Spleen (tissue), 11 donors: ENCODE measurements around the gene MAN1C1. TPM values are rescaled to one million over a fixed set of nuclear protein-coding genes. Genes with fewer than 3 reads are reported as not detected.

ENCODE experiments used
- DNase-seq: peaks from one replicate; pipeline ENCODE4 v3.0.0-alpha.2; 2020
- H3K27ac ChIP-seq, 8 donors: fragments of 200-600 bp; sonication (generic) in 7 of 8; 1 replicate in 4 of 8; 2 replicates in 4 of 8; pipeline versions ENCODE4 v1.5.0 to v1.8.0; 2016 to 2021; ENCODE audit warnings: inconsistent platforms in 4 of 8, mild to moderate bottlenecking in 4 of 8, moderate library complexity in 1 of 8
- H3K27me3 ChIP-seq, 7 donors: fragments of 200-600 bp; sonication (generic) in 6 of 7; replicated peaks in 1 of 7; 1 replicate in 4 of 7; 2 replicates in 3 of 7; pipeline versions ENCODE4 v1.5.0 to v1.8.0; 2016 to 2021; ENCODE audit warnings: inconsistent platforms in 3 of 7, mild to moderate bottlenecking in 1 of 7
- H3K36me3 ChIP-seq, 6 donors: fragments of 200-600 bp; sonication (generic) in 5 of 6; 1 replicate in 4 of 6; 2 replicates in 2 of 6; pipeline versions ENCODE4 v1.5.0 to v1.8.0; 2016 to 2021; ENCODE audit warnings: inconsistent platforms in 2 of 6
- H3K4me1 ChIP-seq, 6 donors: fragments of 200-600 bp; sonication (generic) in 5 of 6; 1 replicate in 3 of 6; 2 replicates in 3 of 6; pipeline versions ENCODE4 v1.5.0 to v1.8.0; 2016 to 2021; ENCODE audit warnings: inconsistent platforms in 3 of 6
- H3K4me3 ChIP-seq, 8 donors: fragments of 200-600 bp; sonication (generic) in 7 of 8; 1 replicate in 4 of 8; 2 replicates in 4 of 8; pipeline versions ENCODE4 v1.5.0 to v1.8.0; 2016 to 2021; ENCODE audit warnings: inconsistent platforms in 4 of 8, mild to moderate bottlenecking in 4 of 8, moderate library complexity in 2 of 8
- H3K9me3 ChIP-seq, 8 donors: fragments of 200-600 bp; sonication (generic) in 7 of 8; 1 replicate in 4 of 8; 2 replicates in 4 of 8; pipeline versions ENCODE4 v1.5.0 to v1.8.0; 2016 to 2021; ENCODE audit warnings: inconsistent platforms in 4 of 8
- POLR2A ChIP-seq, 3 donors: fragments of 450-650 bp; IDR thresholded peaks; one replicate each; pipeline ENCODE4 v1.5.1; 2017; ENCODE audit warnings: antibody characterized with exemption in 3 of 3, mild to moderate bottlenecking in 1 of 3
- POLR2AphosphoS5 ChIP-seq, 3 donors: sonication (generic); formaldehyde crosslinking; IDR thresholded peaks; one replicate each; pipeline ENCODE4 v1.5.1; 2017; ENCODE audit warnings: antibody characterized with exemption in 3 of 3
- WGBS, 5 donors: extraction: QIAGEN DNeasy Blood & Tissue Kit in 3 of 5; methylation state at CpG; one replicate each; pipeline versions ENCODE4 v1.1.5 to v1.1.7; 2013 to 2018; 5-methylcytosine and 5-hydroxymethylcytosine counted together
- intact Hi-C: fragments of 100-400 bp; cut with DNase I; formaldehyde crosslinking; loops from one replicate; pipeline ENCODE4 v1.15.0; 2023; ENCODE audit warnings: low total_unique reads
- polyA plus RNA-seq, 3 donors: library from polyadenylated mRNA; stranded (reverse); fragments of 200-250 nt; gene quantifications; one replicate each; pipeline ENCODE4 v1.2.1, GENCODE V29; 2013
- total RNA-seq, 7 donors: library from RNA; depleted of rRNA in 3 of 7; stranded (reverse); fragments of >200 nt in 3 of 7; fragmentation: NEBNext Ultra II Directional in 4 of 7; extraction: Animal tissue kit (Norgen Biotek cat#: 25700) in 4 of 7; gene quantifications; one replicate each; pipeline versions ENCODE4 v1.1.0 to v1.2.1, GENCODE V29; 2016 to 2021
- TF ChIP-seq, protein P1 (sequence below), 11 experiments: fragments of 200-600 bp in 7 of 11; fragments of 450-650 bp in 4 of 11; sonication (generic) in 4 of 11; IDR thresholded peaks in 8 of 11; conservative IDR thresholded peaks in 3 of 11; 1 replicate in 7 of 11; 2 replicates in 4 of 11; pipeline versions ENCODE4 v1.4.0 to v1.8.0; 2016 to 2021; ENCODE audit warnings: antibody characterized with exemption in 11 of 11, inconsistent platforms in 4 of 11, mild to moderate bottlenecking in 1 of 11
- donor health status: healthy with polysubstance abuse.
- donor health status: DM: no; HTN: no; CAD: no; lungs with moderate emphysema.
- donor health status: DM: no; HTN: no; CAD: no.
- donor health status: Bipolar disorder and iron deficiency.
- donor health status: healthy.
- donor health status: DM: no; HTN: no; CAD: no.
- donor health status: DM: yes; HTN: yes; CAD: no.

The MAN1C1 gene
- total and polyA plus RNA-seq, 10 donors: 4.6 to 54.3 (median 41.1) TPM

DNA sequence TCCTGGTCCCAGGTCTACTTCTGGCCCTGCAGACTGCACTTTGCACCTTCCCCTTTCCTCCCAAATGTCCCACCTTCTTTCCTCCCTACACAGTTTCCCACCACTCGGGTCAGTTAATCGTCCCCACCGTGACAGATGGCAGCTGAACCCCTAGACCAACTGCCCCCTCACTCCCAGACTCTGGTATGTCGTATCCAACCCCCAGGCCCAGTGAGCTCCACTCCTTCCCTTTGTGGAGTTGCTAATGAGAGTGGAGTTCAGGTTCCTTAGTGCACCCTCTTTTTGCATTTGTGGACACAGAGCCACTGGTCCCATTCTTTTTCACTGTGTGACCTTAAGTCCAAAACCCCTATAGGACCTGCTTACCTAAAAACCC is 1.8 kb downstream of the MAN1C1 start:
- Histone ChIP-seq H3K4me1 (peaks cover 25 to 86% (median 64%) of the 10 kb centered on the region in 6 donors), H3K36me3 (no peaks in the 10 kb centered on the region), H3K27me3 (peaks cover 0 to 14% (median 0%) of the 10 kb centered on the region in 7 donors), H3K9me3 (no peaks in the 10 kb centered on the region), H3K4me3 (peak overlapping the region; percentile 58 to 98 (median 91)), H3K27ac (peak overlapping the region in 7 of 8 donors; percentile 69 to 91 (median 77))
- TF ChIP-seq, protein P1, sequence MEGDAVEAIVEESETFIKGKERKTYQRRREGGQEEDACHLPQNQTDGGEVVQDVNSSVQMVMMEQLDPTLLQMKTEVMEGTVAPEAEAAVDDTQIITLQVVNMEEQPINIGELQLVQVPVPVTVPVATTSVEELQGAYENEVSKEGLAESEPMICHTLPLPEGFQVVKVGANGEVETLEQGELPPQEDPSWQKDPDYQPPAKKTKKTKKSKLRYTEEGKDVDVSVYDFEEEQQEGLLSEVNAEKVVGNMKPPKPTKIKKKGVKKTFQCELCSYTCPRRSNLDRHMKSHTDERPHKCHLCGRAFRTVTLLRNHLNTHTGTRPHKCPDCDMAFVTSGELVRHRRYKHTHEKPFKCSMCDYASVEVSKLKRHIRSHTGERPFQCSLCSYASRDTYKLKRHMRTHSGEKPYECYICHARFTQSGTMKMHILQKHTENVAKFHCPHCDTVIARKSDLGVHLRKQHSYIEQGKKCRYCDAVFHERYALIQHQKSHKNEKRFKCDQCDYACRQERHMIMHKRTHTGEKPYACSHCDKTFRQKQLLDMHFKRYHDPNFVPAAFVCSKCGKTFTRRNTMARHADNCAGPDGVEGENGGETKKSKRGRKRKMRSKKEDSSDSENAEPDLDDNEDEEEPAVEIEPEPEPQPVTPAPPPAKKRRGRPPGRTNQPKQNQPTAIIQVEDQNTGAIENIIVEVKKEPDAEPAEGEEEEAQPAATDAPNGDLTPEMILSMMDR (IDR thresholded peaks at IDR 0.05 in 8 of 11, conservative IDR thresholded peaks at IDR 0.05 in 3 of 11): no peak
- TF ChIP-seq POLR2A (IDR thresholded peaks at IDR 0.05) (no peak), POLR2AphosphoS5 (IDR thresholded peaks at IDR 0.05) (no peak)
- intact Hi-C loops: no loop called here
- 49 to 69% (median 64%) methylated on average over 4 of the region's 4 CpGs for WGBS, 5 donors
- DNase-seq: no peak

DNA sequence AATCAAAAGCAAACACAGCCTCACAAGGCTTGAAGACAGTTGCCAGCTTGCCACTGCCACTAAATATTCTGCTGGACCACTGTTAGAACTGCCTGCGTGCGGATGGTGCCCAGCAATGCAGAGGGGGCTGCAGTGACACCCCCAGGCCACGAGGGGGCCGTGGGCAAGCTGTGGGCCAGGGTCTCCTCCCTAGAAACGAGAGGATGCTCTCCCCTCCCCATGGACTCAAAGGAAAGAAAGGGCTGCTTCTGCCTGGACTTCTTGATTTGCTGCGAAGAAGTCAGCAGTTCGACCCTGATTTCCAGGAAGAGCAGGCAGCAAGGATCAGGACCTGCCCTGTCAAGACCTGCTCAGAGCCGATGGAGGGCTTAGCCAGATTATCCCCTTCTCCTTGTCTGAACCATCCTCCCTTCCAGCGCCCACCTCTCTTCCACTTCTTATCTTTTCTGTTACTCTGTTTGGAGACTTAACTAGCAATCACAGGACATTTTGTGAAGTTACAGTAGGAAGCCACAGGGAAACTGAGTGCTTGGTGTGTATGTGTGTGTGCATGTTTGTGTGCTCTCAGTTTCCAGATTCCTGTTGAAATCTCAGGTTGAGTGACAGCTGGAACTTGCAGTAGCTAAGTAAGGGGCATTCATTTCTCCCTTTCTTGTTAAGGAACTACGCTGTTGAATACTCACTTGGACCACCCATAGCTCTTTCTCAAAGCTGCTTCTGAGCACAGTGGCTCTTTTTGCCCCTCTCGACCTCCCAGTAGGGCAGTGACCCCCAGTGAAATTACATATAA is 2.7 kb downstream of the MAN1C1 start:
- peak overlapping the region in 6 of 8 donors; percentile 22 to 91 (median 76) for H3K27ac ChIP-seq
- 40 to 47% (median 42%) methylated on average over 9 to 11 of the region's 11 CpGs for WGBS, 5 donors
- no peak for DNase-seq

DNA sequence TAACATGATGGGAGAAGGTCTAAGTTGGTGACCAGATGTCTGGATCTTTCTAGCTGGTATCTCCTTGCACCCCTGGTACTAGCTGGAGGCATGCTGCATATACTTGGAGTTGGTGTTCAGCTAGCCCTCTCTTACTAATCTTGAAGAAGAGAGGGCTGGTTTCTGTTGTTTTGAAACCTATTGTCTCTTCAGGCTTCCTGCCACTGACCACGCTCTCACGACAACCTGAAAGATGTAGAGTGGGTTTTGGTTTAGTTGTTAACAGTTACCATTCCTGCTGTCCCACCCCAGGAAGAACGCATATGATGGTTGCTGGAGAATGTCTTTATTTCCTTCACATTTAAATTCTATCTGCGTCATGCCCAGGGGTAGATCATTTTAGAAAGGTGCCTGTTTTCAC is 3.6 kb downstream of the MAN1C1 start:
- H3K4me1 ChIP-seq: peaks cover 28 to 86% (median 68%) of the 10 kb centered on the region in 6 donors
- WGBS, 5 donors: 28 to 38% (median 32%) methylated on average over 4 of the region's 4 CpGs
- no peaks in the 10 kb centered on the region for H3K36me3 ChIP-seq
- no peak for DNase-seq
- H3K27ac ChIP-seq: peak overlapping the region in 6 of 8 donors; percentile 4 to 91 (median 76)
- H3K9me3 ChIP-seq: no peaks in the 10 kb centered on the region
- peaks cover 0 to 14% (median 0%) of the 10 kb centered on the region in 7 donors for H3K27me3 ChIP-seq
- no peak for TF ChIP-seq POLR2AphosphoS5 (IDR thresholded peaks at IDR 0.05)
- no peak for TF ChIP-seq POLR2A (IDR thresholded peaks at IDR 0.05)
- TF ChIP-seq, protein P1 (IDR thresholded peaks at IDR 0.05 in 8 of 11, conservative IDR thresholded peaks at IDR 0.05 in 3 of 11): no peak
- peak overlapping the region in 7 of 8 donors; percentile 8 to 98 (median 94) for H3K4me3 ChIP-seq
- intact Hi-C loops: no loop called here

More for the DNA sequence above, 2.7 kb downstream of the MAN1C1 start:
- H3K4me3 ChIP-seq: peak overlapping the region; percentile 58 to 98 (median 91)
- intact Hi-C loops: no loop called here
- H3K36me3 ChIP-seq: no peaks in the 10 kb centered on the region
- peaks cover 0 to 14% (median 0%) of the 10 kb centered on the region in 7 donors for H3K27me3 ChIP-seq
- TF ChIP-seq, protein P1 (IDR thresholded peaks at IDR 0.05 in 8 of 11, conservative IDR thresholded peaks at IDR 0.05 in 3 of 11): peak; percentile 67 to 90 (median 82)
- TF ChIP-seq POLR2A (IDR thresholded peaks at IDR 0.05) (no peak), POLR2AphosphoS5 (IDR thresholded peaks at IDR 0.05) (peak; percentile 19 to 56 (median 54))
- H3K4me1 ChIP-seq: peaks cover 29 to 93% (median 72%) of the 10 kb centered on the region in 6 donors
- H3K9me3 ChIP-seq: no peaks in the 10 kb centered on the region

DNA sequence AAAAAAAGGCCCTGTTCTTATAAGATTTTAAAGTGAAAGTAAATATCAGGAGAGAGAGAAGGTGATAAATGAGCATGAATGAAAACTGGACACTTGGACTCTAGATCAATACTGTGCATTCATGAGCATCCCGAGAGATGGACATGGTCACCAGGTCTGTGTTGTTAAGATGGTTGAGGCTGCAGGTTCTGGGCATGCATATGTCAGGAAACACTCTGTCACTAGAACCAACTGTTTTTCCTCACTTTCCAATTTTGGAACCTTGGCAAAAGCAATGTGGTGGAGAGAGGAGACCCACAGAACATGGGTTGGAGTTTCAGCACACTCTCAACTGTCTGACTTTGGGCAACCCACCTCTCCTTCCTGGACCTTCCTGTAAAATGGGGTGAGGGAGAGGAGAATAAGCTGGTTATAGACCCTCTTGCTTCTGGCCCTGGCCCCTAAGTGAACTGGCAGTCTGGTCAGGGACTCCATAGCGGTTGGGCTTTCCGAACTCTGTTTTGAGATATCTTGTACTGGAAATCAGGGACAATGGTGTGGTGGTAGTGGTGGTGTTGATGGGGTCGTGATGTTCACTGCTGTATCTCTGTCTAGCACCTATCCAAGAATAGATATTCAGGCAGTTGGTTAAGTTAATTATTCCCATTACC is 4.2 kb downstream of the MAN1C1 start:
- Histone ChIP-seq H3K27me3 (peaks cover 0 to 14% (median 0%) of the 10 kb centered on the region in 7 donors), H3K9me3 (no peaks in the 10 kb centered on the region), H3K36me3 (no peaks in the 10 kb centered on the region), H3K4me1 (peaks cover 22 to 80% (median 62%) of the 10 kb centered on the region in 6 donors), H3K4me3 (peak overlapping the region in 4 of 8 donors; percentile 88 to 98 (median 96)), H3K27ac (peak overlapping the region in 4 of 8 donors; percentile 22 to 91 (median 79))
- intact Hi-C loops: no loop called here
- 81 to 96% (median 88%) methylated on average over 4 of the region's 4 CpGs for WGBS, 5 donors
- DNase-seq: no peak
- TF ChIP-seq POLR2AphosphoS5 (IDR thresholded peaks at IDR 0.05) (no peak), POLR2A (IDR thresholded peaks at IDR 0.05) (no peak)
- TF ChIP-seq, protein P1 (IDR thresholded peaks at IDR 0.05 in 8 of 11, conservative IDR thresholded peaks at IDR 0.05 in 3 of 11): no peak
